Inferior parietal cortex (tissue), 1 donor: Measurements from ENCODE around the gene TGFB2.

ENCODE experiments used
- DNase-seq: peaks from one replicate; pipeline ENCODE4 v3.0.0-alpha.2; 2016; ENCODE audit errors: extremely low spot score

The TGFB2 gene

DNA sequence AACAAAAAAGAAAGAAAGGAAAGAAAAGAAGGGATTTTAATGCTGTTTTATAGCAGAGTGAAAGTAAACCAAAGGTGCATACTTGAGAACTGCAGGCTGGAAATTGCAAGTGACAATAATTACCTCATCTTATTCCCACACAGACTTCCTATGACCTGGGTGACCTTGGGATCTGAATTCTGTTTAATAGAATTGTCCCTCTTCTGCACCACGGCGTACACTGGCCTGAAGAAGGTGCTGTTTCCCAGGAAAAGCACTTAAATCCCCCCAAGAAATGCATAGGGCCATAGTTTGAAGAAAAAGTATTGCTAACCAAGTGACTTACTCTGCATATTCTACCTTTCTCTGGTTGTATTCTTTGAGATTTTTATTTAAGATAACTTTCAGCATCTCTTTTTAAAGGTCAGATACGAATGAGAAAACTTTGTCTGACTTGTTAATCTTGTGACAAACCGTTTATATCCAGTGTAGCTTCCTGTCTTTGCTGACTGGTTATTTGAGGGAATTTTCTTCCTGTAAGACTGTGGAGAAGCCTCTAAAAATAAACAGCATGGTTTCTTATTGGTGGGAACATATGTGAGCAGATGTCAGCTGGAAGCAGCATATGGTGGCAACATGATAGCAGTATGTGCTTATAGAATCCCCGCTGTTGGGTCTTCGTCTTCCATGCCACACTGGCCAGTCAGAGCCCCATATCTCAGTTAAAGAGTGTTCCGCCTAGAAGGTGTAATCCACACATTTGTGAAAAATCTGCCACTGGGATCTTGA is 16.3 kb downstream of the TGFB2 start:
- peak; percentile 43 for DNase-seq

DNA sequence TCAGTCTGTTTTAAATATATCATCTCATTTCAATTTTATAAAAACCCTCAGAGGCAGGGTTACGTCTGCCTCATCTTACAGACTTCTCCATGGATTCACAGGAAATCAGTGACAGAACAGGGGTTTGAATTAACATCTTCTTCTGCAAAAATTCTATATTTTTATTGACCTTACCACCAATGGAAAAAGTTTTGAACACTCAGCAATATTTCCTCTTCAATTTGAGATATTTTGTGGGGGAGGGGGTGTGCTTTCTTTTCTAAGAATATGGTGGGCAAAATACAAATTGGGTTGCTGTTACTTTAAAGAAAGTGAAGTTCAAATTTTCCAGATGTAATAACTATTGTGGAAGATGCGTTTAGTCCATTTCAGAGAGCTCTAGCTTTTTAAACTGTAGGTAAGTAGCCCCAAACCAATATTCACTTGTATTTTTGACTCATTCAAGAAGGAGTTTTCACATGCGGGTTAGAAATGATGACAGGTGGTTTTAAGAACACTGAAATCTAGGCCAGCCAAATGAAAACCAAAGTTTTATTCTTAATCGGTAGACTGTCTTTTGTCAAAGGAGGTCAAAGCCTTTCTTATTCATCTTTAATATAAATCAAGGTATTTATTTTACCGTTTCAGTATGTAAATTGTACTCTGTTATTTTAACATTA is 17.4 kb downstream of the TGFB2 start:
- DNase-seq: no peak

DNA sequence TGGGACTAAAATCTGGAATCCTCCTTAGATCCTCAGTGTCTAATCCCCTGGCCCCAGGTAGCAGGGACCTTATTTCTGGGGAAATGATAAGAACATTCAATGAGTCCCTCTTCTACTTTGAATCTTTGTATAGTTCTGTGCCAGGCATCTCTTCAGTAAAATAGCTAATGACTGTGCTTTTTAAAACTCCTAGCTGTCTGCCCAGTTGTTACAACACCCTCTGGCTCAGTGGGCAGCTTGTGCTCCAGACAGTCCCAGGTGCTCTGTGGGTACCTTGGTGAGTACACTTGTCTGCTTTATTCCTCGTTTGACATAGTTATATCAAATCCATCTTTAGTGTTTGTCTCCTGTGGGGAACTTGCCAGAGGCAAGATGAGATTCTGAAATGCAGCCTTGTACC is 18.0 kb downstream of the TGFB2 start:
- no peak for DNase-seq

DNA sequence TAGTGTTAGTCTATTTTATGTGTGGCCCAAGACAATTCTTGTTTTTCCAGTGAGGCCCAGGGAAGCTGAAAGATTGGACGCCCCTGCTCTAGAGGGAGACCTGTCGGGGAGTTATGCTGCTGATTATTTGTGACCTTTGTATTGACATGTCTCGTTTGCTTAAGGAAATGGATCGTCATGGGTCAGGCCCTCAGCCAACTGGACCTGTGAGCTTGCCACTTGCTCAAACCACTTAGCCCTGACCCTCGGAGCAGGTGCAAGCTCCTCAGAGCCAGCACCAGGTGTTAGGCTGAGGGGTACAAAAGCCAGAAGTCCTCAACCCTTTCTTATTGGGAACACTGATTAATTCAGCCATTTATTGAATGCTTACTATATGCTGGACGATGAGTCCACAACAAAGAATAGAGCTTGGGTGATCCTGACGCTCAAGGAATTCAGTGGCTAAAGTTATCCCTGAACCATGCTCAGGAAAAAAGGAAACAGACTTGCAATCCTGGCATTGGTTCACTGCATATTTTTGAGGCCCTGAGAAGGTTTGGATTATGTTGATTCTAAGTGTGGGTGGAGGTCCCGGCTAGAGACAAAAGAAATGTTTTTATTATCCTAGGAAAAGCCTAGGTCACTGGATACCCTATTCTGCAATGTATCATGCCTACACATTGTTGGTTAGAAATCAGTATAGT is 19.0 kb downstream of the TGFB2 start:
- no peak for DNase-seq

DNA sequence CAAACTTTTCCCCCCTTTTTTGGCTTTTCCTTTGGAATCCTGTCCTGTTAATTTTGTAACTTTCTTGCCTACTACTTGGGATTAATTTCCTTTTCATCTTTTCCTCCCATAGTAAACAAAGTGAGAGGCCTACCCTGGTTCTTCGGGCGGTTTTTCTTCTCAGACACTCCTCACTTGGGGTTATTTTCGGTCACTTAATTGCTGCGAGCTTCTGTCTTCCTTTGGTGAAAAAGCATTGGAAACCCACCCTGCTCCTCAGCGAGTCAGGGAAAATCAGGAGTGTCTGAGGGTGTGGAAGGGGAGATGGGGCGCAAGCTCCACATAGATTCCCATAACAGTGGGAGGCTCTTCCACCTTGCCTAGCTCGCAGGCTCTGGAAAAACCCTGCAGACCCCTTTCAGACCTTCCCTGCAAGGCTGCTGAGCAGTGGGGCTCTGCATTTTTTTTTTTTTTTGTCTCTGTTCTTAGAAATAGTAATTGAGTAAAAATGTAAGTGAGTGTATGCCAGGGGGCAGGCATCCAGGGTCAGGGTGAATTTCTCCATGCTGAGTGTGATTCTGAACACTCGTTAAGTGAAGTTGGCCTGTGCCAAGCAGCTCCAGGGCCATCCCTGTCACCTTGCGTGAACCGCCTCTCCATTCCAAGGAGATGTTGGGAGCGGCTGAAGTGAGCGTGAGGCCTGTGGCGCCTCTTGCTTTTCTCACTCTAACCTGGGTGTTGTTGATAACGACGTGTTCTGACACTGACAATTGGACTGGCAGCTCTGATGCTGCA is 20.3 kb downstream of the TGFB2 start:
- no peak for DNase-seq

DNA sequence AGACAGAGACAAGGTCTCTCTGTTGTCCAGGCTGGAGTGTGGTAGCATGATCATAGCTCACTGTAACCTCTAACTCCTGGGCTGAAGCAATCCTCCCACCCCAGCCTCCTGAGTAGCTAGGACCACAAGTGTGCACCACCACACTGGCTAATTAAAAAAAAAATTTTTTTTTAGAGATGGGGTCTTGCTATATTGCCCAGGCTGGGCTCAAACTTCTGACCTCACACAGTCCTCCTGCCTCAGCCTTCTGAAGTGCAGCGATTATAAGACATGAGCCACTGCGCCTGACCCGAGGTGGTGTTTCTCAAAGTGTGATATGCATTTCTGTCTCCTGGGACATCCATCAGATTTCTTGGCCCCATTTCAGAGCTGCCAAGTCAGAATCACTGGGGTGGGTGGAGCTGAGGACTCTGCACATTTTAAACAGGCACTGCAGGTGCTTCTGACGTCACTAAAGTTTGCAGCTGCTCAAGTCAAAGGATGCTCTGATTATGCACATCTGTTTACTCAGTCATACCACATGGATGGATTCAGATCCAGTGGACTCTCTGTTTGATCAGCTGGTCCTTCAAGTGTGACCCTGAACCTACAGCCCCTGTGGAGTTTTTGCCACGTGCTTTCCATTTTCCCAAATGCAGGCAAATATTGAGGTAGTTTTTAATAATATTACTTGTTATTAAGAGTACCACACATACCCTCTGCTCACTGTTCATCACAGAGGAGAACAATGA is 21.4 kb downstream of the TGFB2 start:
- no peak for DNase-seq

DNA sequence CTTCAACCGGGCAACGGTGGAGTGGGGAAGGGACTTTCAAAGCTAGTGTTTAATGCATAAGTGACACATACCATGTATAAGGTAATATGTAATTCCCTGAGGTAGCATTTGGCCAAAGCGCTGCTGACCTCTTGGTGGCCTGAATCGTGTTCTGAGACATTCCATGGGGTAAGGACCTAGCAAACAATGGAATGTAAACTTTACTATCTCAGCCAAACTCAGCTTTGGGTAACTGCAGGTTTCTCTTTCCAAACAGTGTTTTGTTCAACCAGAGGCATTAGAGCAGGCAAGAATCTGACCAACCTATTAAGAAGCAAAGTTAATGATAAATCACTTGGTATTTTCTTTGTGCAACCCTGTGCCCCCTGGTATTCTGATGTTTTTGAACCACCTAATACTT is 22.0 kb downstream of the TGFB2 start:
- DNase-seq: no peak

DNA sequence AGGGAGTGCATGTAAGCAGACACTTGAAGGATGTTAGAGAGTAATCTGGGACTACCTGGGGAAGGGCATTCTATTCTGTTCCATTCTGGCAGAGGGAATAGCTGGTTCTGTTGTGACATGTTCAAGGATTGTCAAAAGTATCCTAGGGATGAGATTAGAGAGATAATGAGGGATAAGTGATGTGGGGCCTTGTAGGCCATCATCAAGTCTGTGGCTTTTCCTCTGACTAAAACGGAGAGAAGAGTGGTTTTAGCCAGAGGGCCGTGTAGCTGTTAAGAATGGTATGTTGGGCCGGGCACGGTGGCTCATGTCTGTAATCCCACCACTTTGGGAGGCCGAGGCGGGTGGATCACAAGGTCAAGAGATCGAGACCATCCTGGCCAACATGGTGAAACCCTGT is 23.6 kb downstream of the TGFB2 start:
- DNase-seq: no peak

DNA sequence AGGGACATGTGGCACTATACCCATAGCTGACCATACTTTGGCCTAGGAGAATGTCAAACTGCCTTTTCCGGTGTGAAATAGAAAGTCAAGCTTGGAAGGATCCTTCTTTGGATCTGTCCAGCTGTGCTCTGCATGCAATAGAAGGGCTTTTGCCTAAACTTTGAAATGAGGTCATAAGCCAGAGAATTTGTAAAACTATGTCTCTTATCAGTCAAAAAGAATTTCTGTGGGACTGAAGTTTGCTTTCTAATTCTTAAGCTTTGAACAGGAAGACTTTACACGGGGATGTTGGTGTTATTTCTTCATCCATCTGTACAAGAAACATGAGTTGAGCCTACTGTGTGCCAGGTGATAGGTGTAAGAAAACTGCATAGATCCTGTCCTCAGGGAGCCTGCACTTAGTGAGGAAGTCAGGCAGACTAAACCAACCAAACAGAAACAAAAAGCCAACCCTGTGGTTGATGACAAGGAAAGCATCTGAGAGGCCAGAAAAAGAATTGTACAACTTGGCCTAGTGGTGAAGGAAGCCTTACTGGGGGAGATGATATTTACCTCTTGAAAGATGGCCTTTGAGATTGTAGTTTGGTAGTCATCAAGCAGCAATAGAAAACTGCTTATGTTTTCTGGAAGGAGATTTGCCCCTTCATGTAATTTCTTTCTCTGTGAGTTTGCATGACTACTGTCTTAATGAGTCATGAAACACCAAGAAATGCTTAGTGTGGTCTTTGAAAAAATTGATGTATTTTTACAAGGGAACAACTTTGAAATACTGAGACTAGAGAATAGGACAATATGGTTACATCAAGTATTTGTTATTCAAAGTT is 24.8 kb downstream of the TGFB2 start:
- DNase-seq: no peak

DNA sequence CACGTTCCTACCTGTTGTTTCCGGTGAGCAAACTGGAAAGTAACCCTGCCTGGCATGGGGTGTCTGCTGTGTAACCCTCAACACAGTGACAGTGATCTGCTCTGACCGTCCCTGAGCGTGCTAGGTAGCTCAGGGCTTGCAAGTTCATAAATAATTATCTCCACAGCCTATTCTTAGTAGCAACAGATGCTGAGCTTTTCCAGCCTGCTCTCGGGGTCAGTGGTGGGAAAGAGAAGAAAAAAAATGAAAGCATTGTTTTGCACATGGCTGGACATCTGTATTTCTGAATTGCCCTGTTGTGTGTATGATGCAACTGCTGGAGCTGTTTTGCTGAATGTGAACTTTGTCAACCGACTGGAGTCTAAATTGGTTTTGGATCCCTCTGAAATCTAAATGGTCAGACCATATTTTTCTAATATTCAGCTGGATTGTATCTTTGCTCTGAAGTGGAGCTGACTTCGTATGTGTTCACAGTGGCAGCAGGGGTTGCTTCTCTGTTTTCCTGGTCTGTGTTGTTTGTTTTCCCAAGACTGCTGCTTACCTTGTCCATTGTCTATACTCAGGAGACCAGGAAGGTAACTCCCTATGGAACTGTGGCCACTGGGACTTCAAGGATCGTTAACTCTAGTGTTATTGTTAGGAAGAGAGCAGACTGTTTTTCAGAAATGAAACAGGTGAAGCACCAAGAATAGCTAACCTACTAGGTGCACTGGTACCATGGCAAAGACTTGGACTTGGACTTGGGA is 27.0 kb downstream of the TGFB2 start:
- peak; percentile 64 for DNase-seq

DNA sequence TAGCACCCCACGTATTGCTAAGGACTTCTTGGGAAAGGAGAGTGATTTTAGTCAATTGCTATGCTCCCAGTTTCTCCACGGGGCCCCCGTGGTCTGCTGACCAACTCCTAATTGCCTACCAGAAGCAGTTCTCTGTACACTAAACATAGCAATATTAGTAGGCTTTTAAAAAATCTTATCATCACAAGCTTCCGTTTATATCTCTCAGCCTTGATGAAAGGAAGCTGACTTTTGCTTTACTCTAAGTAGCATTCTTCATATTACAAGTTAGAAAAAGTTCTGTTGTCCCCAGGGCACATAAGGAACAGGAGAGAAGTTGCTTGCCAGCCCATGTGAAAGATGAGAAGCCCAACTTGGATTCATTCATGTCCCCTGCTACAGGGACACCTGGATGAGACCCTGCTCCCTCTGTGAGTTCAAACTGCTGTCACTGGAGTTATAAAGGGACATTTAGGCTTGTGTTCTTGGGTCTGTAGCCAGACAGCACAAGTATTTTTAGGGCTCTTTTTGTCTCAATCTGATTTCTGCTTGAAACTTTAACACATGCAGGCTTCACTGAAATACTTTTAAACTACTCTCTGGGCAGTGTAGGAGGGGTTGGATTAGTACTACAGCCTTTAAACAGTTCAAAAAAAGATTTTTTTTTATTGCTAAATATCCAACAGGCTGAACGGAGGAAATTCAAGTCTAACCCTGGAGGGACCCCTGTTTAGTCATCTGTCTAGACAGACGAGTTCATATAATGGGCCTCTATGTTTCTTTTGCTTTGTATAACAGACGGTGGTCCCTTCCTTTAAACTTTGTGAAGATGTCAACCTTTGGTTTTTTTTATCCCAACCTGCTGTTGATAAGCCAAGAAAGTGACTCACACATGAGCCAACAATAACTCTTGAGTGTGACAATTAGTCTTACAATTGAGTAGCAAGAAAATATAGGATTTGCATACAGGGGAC is 29.5 kb downstream of the TGFB2 start:
- no peak for DNase-seq

DNA sequence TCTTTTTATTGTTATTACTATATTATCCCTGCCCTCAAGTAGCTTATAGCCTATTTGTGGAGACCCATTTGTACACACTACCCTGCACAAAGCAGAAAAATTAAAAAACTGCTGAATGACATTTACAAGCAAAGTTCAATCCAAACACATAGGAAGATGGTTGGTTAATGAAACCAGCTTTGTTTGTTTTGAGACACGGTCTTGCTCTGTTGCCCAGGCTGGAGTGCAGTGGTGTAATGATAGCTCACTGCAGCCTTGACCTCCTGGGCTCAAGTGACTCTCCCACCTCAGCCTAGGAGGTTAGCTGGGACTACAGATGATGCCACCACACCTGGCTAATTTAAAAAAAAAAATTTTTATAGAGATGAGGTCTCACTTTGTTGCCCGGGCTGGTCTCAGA is 31.6 kb downstream of the TGFB2 start:
- no peak for DNase-seq

DNA sequence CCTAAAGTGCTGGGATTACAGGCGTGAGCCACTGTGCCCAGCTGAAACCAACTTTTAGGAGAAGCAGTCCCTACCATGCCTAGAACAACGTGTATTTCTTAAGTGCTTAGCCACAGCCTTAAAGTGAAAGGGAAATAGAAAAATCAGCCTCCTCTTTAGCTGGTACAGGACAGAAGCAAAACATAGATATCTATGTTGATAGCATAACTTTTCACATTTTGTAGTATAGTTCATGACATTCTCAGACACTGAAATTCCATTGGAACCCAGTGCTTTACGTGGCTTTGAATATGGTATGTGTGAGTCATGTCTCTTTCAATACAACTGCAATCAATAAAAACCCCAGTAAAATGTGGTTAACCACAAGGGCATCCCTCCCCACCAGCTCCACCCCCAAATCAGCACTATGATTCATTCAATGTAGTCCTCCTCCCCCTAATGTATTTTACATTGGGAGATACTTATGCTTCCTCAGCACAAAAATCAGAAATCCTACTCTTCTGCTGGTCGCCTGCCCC is 32.1 kb downstream of the TGFB2 start:
- DNase-seq: no peak

DNA sequence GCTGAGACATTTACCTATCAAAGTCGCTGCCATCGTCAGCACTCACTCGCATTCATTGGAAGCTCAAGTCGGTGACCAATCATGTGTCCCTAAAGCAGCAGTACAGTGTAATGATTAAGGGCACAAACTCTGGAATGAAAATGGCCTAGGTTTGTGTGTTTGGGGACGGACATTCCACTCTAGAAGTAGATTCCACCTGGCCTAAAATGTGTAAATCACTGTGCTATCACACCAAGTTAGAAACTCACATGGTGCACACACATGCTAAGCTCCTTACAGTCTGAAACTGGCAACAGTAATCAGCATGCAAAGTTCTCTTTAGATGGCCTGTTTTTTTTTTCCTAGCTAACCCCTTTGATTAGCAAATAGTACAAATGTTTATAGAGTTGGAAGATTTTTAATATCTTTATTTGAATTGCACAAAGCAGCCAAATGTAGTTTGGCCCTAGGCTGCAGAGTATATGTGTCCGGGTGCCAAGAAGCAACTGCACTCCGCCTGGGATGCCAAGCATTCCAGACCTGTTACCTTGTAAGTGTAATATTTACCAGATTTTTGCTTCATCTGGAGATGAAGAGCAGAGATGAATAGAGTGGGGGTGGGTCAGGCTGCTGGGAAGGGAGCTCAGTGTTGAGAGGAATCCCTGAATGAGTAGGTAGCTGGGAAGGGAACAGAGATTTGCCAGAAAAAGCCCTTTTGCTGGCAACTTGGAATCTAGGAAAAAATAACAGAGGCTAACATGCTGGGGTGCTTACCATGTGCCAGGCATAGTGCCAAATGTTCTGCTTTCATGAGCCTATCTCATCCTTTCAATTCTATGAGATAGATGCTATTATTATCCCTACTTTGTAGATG is 35.2 kb downstream of the TGFB2 start:
- no peak for DNase-seq

DNA sequence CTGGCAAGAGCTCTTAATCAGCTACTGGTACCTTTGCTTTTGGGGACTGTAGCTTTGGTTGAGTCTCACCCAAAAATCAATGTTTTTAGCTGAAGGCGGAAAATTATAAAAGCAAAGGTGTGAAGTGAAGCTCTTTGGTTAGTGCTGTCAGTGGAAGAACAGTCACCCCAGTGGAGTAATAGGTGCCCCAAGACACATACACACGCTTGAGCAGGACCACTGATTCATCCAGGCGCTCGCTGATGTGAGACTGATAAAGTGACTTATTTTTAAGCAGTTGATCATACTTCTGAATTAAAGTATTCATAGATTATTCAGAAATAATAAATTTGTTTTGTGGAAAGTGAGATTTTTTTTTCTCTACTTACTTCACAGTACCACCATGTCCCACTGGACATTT is 37.1 kb downstream of the TGFB2 start:
- DNase-seq: no peak

DNA sequence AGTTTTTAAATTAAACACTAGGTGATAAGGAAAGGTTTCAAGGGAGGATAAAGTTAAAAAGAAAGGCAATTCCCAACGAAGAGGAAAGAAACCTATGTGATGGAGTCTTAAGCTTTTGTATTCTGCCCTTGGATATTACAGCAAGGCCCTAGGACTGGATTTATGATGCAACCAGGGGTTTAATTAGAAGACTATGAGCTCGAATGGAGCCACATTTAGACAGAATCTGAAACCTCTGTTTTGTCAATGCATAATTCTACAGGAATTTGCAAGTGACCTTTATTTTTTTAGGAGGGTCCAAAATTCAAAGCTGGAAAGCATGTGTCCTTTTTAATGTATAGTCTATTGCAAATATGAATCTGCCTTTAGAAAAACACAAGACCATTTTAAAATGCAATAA is 37.9 kb downstream of the TGFB2 start:
- DNase-seq: no peak

DNA sequence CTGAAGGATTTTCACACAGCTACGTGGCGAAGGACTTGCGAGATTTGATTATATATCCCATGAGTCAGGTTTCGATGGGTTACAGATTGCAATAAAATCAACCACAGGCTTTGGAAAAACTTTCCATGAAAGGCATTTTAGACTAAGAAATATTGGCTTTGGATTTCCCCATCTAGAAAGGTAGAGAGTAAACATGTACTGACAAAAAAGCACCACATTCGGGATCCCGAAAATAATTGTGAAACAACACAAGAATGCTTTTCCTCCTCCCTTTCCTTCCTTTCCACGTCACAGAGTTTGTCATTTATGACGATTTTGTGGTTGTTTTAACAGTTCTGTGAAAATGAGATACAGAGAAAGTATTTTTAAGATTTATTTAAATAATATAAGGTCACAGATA is 38.5 kb downstream of the TGFB2 start:
- no peak for DNase-seq

DNA sequence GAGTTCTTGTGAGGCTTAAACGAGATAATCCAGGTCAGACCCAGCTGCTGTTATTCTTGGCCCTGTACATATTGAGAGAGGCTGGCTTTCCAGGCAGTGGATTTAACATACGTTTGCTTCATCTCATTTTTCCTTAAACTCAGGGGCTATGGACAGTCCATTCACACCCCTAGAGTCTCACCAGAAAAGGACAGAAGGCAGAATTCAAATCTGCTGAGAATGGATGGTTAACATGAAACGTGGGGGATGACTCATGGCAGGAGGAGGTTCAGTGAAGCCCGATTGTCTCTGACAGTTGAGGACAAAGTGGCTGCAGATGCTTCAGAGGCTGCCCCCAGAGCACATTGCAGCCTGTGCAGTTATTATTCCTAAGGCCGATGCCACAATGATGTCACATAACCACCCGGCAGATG is 39.5 kb downstream of the TGFB2 start:
- DNase-seq: no peak
